ENCODE measurements around the gene HEPN1. TPM values are rescaled to one million over a fixed set of nuclear protein-coding genes. Genes with fewer than 3 reads are reported as not detected.

HEPN1 gene
- total and polyA plus RNA-seq, 9 of the 15 experiments (the other 6 are each of a cell fraction or from before 2014, with no cell fraction given): not detected

DNA sequence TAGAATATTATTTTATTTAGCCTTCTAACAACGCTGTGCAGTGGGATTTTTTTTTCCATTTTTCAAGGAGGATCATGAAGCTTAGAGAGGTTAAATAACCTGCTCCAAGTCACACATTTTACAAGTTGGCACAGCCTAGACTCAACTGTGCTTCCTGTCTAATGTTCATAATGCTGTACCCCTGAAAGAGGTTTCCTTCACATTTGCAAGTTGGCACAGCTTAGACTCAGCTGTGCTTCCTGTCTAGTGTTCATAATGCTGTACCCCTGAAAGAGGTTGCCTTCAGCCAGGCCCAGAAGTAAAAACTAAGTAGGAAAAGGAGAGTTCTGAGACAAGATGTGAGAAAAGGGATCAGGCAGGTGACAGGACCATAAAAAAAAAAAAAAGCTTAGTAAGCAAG is 24.7 kb downstream of the HEPN1 start:
- no peaks in the 10 kb centered on the region for H3K36me3 ChIP-seq (ENCODE audit: control insufficient read depth, insufficient read depth, low read length)
- no peak overlapping the region for H2AFZ ChIP-seq (ENCODE audit: low read depth, low read length)
- intact Hi-C loops (cut with micrococcal nuclease) (no loop called here), in situ Hi-C loops (cut with MboI) (no loop called here)
- no peak overlapping the region for H3K9ac ChIP-seq (ENCODE audit: insufficient read depth in 1 of 2, low read depth in 2 of 2, low read length in 2 of 2)
- BruUV-seq (replicated peaks): no TSS peak
- peaks cover 9 to 28% of the 10 kb centered on the region in 2 experiments; a peak in 4 of 5 replicates for H3K27me3 ChIP-seq (ENCODE audit: control insufficient read depth in 2 of 2, insufficient read depth in 2 of 2, low read length in 2 of 2)
- H3K9me3 ChIP-seq (replicated peaks; ENCODE audit: control insufficient read depth, insufficient read depth, low read depth, low read length): no peaks in the 10 kb centered on the region
- no peaks in the 10 kb centered on the region for H3K79me2 ChIP-seq (ENCODE audit: control insufficient read depth, insufficient read depth, low read length)
- no peak for ATAC-seq
- no peaks in the 10 kb centered on the region for H3K9me1 ChIP-seq (ENCODE audit: control insufficient read depth, insufficient read depth, low read length)
- H4K20me1 ChIP-seq (replicated peaks; ENCODE audit: control insufficient read depth, insufficient read depth, low read length): no peaks in the 10 kb centered on the region
- no peak overlapping the region for H3K4me2 ChIP-seq (ENCODE audit: insufficient read depth, low read length)
- H3K4me1 ChIP-seq (replicated peaks in 1 of 2; ENCODE audit: control insufficient read depth in 2 of 2, insufficient read depth in 2 of 2, low read length in 2 of 2): no peaks in the 10 kb centered on the region
- FAIRE-seq: no peak
- H3K4me3 ChIP-seq: no peak overlapping the region
- no peak for DNase-seq (ENCODE audit: extremely low read depth in 1 of 4, low spot score in 3 of 4)
- ChIA-PET POLR2A (interaction anchor here (1.5 kb wide), 1 partner anchor 9 kb away, joined by 3 read pairs; no protein-coding TSS in a partner anchor), CTCF (ENCODE audit: low intra/inter-chr PET ratio) (no interaction called here)
- H3K27ac ChIP-seq (ENCODE audit: extremely low read depth, low read depth, low read length): no peak overlapping the region
- WGBS (ENCODE audit: insufficient coverage, low coverage, missing lambda C conversion rate): 0% methylated on average over 1 of the region's 1 CpG
- no peak for TF ChIP-seq LCOR (CRISPR knock-in tag; IDR thresholded peaks at IDR 0.05)
- TF ChIP-seq, protein P1, sequence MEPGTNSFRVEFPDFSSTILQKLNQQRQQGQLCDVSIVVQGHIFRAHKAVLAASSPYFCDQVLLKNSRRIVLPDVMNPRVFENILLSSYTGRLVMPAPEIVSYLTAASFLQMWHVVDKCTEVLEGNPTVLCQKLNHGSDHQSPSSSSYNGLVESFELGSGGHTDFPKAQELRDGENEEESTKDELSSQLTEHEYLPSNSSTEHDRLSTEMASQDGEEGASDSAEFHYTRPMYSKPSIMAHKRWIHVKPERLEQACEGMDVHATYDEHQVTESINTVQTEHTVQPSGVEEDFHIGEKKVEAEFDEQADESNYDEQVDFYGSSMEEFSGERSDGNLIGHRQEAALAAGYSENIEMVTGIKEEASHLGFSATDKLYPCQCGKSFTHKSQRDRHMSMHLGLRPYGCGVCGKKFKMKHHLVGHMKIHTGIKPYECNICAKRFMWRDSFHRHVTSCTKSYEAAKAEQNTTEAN (CRISPR knock-in tag; IDR thresholded peaks at IDR 0.05): no peak
- TF ChIP-seq, protein P2, sequence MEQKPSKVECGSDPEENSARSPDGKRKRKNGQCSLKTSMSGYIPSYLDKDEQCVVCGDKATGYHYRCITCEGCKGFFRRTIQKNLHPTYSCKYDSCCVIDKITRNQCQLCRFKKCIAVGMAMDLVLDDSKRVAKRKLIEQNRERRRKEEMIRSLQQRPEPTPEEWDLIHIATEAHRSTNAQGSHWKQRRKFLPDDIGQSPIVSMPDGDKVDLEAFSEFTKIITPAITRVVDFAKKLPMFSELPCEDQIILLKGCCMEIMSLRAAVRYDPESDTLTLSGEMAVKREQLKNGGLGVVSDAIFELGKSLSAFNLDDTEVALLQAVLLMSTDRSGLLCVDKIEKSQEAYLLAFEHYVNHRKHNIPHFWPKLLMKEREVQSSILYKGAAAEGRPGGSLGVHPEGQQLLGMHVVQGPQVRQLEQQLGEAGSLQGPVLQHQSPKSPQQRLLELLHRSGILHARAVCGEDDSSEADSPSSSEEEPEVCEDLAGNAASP (IDR thresholded peaks at IDR 0.05): no peak
- TF ChIP-seq, protein P3, sequence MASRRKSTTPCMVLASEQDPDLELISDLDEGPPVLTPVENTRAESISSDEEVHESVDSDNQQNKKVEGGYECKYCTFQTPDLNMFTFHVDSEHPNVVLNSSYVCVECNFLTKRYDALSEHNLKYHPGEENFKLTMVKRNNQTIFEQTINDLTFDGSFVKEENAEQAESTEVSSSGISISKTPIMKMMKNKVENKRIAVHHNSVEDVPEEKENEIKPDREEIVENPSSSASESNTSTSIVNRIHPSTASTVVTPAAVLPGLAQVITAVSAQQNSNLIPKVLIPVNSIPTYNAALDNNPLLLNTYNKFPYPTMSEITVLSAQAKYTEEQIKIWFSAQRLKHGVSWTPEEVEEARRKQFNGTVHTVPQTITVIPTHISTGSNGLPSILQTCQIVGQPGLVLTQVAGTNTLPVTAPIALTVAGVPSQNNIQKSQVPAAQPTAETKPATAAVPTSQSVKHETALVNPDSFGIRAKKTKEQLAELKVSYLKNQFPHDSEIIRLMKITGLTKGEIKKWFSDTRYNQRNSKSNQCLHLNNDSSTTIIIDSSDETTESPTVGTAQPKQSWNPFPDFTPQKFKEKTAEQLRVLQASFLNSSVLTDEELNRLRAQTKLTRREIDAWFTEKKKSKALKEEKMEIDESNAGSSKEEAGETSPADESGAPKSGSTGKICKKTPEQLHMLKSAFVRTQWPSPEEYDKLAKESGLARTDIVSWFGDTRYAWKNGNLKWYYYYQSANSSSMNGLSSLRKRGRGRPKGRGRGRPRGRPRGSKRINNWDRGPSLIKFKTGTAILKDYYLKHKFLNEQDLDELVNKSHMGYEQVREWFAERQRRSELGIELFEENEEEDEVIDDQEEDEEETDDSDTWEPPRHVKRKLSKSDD (conservative IDR thresholded peaks at IDR 0.05; ENCODE audit: low read length): no peak
- TF ChIP-seq, protein P4, sequence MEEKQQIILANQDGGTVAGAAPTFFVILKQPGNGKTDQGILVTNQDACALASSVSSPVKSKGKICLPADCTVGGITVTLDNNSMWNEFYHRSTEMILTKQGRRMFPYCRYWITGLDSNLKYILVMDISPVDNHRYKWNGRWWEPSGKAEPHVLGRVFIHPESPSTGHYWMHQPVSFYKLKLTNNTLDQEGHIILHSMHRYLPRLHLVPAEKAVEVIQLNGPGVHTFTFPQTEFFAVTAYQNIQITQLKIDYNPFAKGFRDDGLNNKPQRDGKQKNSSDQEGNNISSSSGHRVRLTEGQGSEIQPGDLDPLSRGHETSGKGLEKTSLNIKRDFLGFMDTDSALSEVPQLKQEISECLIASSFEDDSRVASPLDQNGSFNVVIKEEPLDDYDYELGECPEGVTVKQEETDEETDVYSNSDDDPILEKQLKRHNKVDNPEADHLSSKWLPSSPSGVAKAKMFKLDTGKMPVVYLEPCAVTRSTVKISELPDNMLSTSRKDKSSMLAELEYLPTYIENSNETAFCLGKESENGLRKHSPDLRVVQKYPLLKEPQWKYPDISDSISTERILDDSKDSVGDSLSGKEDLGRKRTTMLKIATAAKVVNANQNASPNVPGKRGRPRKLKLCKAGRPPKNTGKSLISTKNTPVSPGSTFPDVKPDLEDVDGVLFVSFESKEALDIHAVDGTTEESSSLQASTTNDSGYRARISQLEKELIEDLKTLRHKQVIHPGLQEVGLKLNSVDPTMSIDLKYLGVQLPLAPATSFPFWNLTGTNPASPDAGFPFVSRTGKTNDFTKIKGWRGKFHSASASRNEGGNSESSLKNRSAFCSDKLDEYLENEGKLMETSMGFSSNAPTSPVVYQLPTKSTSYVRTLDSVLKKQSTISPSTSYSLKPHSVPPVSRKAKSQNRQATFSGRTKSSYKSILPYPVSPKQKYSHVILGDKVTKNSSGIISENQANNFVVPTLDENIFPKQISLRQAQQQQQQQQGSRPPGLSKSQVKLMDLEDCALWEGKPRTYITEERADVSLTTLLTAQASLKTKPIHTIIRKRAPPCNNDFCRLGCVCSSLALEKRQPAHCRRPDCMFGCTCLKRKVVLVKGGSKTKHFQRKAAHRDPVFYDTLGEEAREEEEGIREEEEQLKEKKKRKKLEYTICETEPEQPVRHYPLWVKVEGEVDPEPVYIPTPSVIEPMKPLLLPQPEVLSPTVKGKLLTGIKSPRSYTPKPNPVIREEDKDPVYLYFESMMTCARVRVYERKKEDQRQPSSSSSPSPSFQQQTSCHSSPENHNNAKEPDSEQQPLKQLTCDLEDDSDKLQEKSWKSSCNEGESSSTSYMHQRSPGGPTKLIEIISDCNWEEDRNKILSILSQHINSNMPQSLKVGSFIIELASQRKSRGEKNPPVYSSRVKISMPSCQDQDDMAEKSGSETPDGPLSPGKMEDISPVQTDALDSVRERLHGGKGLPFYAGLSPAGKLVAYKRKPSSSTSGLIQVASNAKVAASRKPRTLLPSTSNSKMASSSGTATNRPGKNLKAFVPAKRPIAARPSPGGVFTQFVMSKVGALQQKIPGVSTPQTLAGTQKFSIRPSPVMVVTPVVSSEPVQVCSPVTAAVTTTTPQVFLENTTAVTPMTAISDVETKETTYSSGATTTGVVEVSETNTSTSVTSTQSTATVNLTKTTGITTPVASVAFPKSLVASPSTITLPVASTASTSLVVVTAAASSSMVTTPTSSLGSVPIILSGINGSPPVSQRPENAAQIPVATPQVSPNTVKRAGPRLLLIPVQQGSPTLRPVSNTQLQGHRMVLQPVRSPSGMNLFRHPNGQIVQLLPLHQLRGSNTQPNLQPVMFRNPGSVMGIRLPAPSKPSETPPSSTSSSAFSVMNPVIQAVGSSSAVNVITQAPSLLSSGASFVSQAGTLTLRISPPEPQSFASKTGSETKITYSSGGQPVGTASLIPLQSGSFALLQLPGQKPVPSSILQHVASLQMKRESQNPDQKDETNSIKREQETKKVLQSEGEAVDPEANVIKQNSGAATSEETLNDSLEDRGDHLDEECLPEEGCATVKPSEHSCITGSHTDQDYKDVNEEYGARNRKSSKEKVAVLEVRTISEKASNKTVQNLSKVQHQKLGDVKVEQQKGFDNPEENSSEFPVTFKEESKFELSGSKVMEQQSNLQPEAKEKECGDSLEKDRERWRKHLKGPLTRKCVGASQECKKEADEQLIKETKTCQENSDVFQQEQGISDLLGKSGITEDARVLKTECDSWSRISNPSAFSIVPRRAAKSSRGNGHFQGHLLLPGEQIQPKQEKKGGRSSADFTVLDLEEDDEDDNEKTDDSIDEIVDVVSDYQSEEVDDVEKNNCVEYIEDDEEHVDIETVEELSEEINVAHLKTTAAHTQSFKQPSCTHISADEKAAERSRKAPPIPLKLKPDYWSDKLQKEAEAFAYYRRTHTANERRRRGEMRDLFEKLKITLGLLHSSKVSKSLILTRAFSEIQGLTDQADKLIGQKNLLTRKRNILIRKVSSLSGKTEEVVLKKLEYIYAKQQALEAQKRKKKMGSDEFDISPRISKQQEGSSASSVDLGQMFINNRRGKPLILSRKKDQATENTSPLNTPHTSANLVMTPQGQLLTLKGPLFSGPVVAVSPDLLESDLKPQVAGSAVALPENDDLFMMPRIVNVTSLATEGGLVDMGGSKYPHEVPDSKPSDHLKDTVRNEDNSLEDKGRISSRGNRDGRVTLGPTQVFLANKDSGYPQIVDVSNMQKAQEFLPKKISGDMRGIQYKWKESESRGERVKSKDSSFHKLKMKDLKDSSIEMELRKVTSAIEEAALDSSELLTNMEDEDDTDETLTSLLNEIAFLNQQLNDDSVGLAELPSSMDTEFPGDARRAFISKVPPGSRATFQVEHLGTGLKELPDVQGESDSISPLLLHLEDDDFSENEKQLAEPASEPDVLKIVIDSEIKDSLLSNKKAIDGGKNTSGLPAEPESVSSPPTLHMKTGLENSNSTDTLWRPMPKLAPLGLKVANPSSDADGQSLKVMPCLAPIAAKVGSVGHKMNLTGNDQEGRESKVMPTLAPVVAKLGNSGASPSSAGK (IDR thresholded peaks at IDR 0.05): no peak

Measured in K562 (cell line).